Nephron (organoid): Measurements from ENCODE around the gene GRK3.

Experiments
- H3K27ac Mint-ChIP-seq, 3 experiments: 2 replicates each; pipeline ENCODE4 v1.8.0; 2020; ENCODE audit warnings: mixed read lengths in 3 of 3, mild to moderate bottlenecking in 2 of 3, moderate library complexity in 1 of 3
- H3K27me3 Mint-ChIP-seq: 2 replicates; pipeline ENCODE4 v1.8.0; 2021; ENCODE audit warnings: low read depth, mild to moderate bottlenecking, moderate library complexity, mixed read lengths
- H3K36me3 Mint-ChIP-seq: 2 replicates; pipeline ENCODE4 v1.8.0; 2020; ENCODE audit warnings: low read depth, mixed read lengths
- H3K4me1 Mint-ChIP-seq: 2 replicates; pipeline ENCODE4 v1.8.0; 2020; ENCODE audit warnings: mixed read lengths
- H3K4me3 Mint-ChIP-seq, 3 experiments: 2 replicates each; pipeline ENCODE4 v1.8.0; 2020; ENCODE audit warnings: mild to moderate bottlenecking in 3 of 3, mixed read lengths in 3 of 3, moderate library complexity in 2 of 3
- H3K9me3 Mint-ChIP-seq: 2 replicates; pipeline ENCODE4 v1.8.0; 2020; ENCODE audit warnings: mixed read lengths
- TF ChIP-seq, protein P1 (sequence below), 3 experiments: fragments of 200-600 bp; sonication (generic); IDR thresholded peaks; one replicate each; pipeline ENCODE4 v1.5.0; 2021; ENCODE audit warnings: antibody characterized with exemption in 3 of 3; ENCODE audit not compliant: unreplicated experiment in 3 of 3

GRK3 gene

GRCh38 chr22:25765016-25765367 is 200.5 kb downstream of the GRK3 start:
- no peak overlapping the region for H3K4me3 Mint-ChIP-seq
- no peaks in the 10 kb centered on the region for H3K36me3 Mint-ChIP-seq
- H3K27me3 Mint-ChIP-seq = peaks cover 27% of the 10 kb centered on the region
- no peak overlapping the region for H3K27ac Mint-ChIP-seq
- H3K4me1 Mint-ChIP-seq = peaks cover 12% of the 10 kb centered on the region
- TF ChIP-seq, protein P1, sequence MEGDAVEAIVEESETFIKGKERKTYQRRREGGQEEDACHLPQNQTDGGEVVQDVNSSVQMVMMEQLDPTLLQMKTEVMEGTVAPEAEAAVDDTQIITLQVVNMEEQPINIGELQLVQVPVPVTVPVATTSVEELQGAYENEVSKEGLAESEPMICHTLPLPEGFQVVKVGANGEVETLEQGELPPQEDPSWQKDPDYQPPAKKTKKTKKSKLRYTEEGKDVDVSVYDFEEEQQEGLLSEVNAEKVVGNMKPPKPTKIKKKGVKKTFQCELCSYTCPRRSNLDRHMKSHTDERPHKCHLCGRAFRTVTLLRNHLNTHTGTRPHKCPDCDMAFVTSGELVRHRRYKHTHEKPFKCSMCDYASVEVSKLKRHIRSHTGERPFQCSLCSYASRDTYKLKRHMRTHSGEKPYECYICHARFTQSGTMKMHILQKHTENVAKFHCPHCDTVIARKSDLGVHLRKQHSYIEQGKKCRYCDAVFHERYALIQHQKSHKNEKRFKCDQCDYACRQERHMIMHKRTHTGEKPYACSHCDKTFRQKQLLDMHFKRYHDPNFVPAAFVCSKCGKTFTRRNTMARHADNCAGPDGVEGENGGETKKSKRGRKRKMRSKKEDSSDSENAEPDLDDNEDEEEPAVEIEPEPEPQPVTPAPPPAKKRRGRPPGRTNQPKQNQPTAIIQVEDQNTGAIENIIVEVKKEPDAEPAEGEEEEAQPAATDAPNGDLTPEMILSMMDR (IDR thresholded peaks at IDR 0.05; ENCODE audit: unreplicated experiment in 3 of 3) = no peak
- peaks cover 18% of the 10 kb centered on the region for H3K9me3 Mint-ChIP-seq

DNA sequence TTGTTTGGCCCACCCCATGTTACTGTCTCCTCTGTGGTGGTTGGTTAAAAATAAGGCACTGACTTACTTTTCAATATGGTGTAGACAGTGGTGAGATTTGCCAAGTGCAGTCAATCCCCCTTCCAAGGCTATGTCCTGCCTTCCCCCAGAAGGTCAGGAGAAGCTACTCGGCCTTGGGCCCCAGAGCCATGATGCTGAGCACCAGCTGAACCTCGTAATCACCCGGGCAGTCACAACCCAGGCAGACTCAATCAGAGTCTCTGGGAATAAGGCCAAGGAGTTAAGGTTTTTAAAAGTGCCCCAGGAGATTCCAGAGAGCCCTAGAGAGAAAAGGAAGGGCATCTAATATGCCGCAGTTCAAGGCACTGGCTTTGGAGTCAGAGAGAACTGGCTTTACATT is 201.3 kb downstream of the GRK3 start:
- TF ChIP-seq, protein P1 (IDR thresholded peaks at IDR 0.05; ENCODE audit: unreplicated experiment in 3 of 3) = no peak
- peaks cover 30% of the 10 kb centered on the region for H3K27me3 Mint-ChIP-seq

DNA sequence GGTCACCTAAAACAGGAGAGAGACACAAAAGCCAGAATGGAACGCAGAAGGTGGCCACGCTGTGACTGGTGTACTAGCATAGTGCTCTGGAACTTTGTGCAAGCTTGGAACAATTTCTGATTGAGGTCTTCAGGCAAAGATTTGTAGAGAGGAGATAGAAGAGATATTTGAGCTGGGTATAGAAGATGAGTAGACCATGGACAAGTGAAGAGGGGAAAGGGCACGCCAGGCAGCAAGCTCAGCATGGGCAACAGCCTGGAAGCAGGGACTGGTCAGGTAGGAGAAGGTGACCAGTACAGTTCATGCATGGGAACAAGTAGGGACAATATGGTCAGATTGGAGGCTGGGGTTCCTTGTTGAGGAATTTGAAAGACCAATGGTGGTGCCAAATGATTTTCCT is 201.9 kb downstream of the GRK3 start:
- TF ChIP-seq, protein P1 (IDR thresholded peaks at IDR 0.05; ENCODE audit: unreplicated experiment in 3 of 3) = no peak
- Mint-ChIP-seq H3K9me3 (peaks cover 18% of the 10 kb centered on the region), H3K27ac (no peak overlapping the region), H3K27me3 (peaks cover 35% of the 10 kb centered on the region), H3K36me3 (no peaks in the 10 kb centered on the region), H3K4me1 (peaks cover 5% of the 10 kb centered on the region), H3K4me3 (no peak overlapping the region)

More for the DNA sequence above, 201.3 kb downstream of the GRK3 start:
- peaks cover 18% of the 10 kb centered on the region for H3K9me3 Mint-ChIP-seq
- H3K27ac Mint-ChIP-seq = no peak overlapping the region
- no peaks in the 10 kb centered on the region for H3K36me3 Mint-ChIP-seq
- peaks cover 9% of the 10 kb centered on the region for H3K4me1 Mint-ChIP-seq
- no peak overlapping the region for H3K4me3 Mint-ChIP-seq

DNA sequence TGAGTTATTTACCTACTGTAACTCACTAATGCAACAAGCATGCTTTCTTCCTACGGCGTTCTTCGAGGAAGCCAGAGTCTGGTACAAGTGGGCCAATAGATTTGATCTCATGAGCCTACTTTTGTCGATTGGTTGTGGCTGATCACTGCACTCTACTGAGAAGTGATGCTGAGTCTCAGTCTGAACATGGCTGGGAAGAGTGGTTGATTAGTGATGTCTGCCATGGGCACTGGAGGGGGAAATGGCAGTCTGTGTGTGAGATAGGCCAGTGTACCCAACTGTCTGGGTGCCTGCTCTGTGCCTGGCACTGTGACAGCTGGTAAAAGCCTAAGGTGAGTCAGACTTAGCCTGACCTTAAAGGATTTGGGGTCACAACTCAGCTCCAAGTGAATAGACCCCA is 205.9 kb downstream of the GRK3 start:
- TF ChIP-seq, protein P1 (IDR thresholded peaks at IDR 0.05; ENCODE audit: unreplicated experiment in 3 of 3) = no peak
- peaks cover 30% of the 10 kb centered on the region for H3K27me3 Mint-ChIP-seq
- no peak overlapping the region for H3K4me3 Mint-ChIP-seq
- H3K9me3 Mint-ChIP-seq = peaks cover 12% of the 10 kb centered on the region
- no peak overlapping the region for H3K27ac Mint-ChIP-seq
- no peaks in the 10 kb centered on the region for H3K36me3 Mint-ChIP-seq
- no peaks in the 10 kb centered on the region for H3K4me1 Mint-ChIP-seq

- H3K9me3 Mint-ChIP-seq = no peaks in the 10 kb centered on the region
- H3K4me3 Mint-ChIP-seq = no peak overlapping the region
- H3K4me1 Mint-ChIP-seq = no peaks in the 10 kb centered on the region
- TF ChIP-seq, protein P1 (IDR thresholded peaks at IDR 0.05; ENCODE audit: unreplicated experiment in 3 of 3) = no peak
- H3K27me3 Mint-ChIP-seq = peaks cover 27% of the 10 kb centered on the region
- H3K27ac Mint-ChIP-seq = no peak overlapping the region
- H3K36me3 Mint-ChIP-seq = no peaks in the 10 kb centered on the region
Observed at GRCh38 chr22:25772288-25772687, 207.8 kb downstream of the GRK3 start.

GRCh38 chr22:25774575-25775026 is 210.1 kb downstream of the GRK3 start:
- no peaks in the 10 kb centered on the region for H3K4me1 Mint-ChIP-seq
- H3K27ac Mint-ChIP-seq = no peak overlapping the region
- TF ChIP-seq, protein P1 (IDR thresholded peaks at IDR 0.05; ENCODE audit: unreplicated experiment in 3 of 3) = peak; percentile 54 to 71 (median 61)
- no peaks in the 10 kb centered on the region for H3K36me3 Mint-ChIP-seq
- H3K9me3 Mint-ChIP-seq = no peaks in the 10 kb centered on the region
- H3K4me3 Mint-ChIP-seq = no peak overlapping the region
- peaks cover 22% of the 10 kb centered on the region for H3K27me3 Mint-ChIP-seq
